GM21529 (cell line): ENCODE data around the gene TFDP2.
"Not testable (repeated sequence)": the region's sequence is repeated elsewhere in the genome, so short reads cannot be mapped to it uniquely, and the experiment has no call there.

Experiments
- ATAC-seq: cut with Tn5 transposase; IDR thresholded peaks from one replicate; pipeline ENCODE4 v1.9.1; 2021; ENCODE audit not compliant: unreplicated experiment

The TFDP2 gene

GRCh38 chr3:142077155-142077858 is 72.0 kb downstream of the TFDP2 start:
- ATAC-seq, result no peak

GRCh38 chr3:142075656-142076055 is 73.7 kb downstream of the TFDP2 start:
- ATAC-seq, result not testable (repeated sequence)

DNA sequence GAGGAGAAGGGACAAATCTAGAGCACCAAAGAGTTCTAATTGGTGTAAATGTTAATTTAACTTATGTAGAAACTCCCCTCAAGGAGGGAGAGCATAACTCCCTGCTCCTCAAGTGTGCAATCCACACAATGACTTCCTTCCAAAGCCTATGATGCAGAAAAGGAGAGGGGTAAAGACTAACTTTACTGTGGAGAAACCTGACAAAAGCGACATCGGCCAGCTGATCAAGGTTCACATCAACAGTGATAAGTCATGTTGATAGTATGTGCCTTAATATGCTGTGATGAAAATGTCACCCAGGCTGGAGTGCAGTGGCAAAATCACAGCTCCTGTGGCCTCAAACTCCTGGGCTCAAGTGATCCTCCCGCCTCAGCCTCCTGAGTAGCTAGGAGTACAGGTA is 76.5 kb downstream of the TFDP2 start:
- no peak for ATAC-seq

- no peak for ATAC-seq
Measured at GRCh38 chr3:142065932-142066331, 83.4 kb downstream of the TFDP2 start.

DNA sequence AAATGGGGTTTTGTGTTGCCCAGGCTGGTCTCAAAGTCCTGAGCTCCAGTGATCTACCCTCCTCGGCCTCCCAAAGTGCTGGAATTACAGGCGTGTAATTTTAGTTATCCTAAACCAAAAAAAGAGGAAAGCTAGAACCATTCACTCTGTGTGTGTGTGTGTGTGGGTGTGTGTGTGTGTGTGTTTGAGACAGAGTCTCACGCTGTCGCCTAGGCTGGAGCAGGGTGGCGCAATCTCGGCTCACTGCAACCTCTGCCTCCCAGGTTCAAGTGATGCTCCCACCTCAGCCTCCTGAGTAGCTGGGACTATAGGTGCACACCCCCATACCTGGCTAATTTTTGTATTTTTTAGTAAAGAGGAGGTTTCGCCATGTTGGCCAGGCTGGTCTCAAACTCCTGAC is 84.0 kb downstream of the TFDP2 start:
- ATAC-seq, result no peak

DNA sequence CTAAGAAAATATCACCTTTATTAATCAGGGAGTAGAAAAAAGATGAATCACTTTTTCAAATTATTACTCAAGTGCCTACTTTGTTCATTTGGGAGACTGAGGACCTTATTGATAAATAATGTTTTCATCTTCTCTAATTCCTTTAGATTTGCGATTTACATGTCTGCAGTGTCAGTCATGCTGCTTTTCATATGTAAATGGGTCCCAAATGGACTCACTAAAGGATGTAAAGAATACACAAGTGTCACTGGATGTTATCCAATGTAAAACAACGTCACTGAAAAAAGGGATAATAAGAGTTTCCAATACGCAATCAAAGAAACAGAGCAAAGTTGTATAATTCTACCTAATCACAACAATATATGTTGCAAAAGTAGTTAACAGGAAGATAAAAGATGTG is 84.9 kb downstream of the TFDP2 start:
- ATAC-seq, result no peak

DNA sequence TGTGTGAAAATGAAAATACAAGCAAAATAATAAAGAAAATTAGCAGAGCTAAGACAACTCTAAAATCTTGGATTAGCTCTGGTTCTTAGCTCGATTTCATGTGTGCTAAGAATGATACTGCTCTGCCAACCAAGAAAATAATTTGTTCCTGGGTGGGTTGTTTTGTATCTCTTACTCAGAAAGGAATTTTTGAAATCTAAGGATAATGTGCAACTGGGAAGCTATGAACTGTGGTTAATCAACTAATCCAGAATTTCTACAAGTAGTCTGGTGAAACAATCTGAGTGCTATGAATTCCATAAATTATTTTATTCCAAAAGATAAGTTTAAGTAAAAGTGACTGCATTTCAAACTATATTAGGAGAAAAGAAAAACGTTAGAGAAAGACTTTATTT is 92.0 kb downstream of the TFDP2 start:
- no peak for ATAC-seq

DNA sequence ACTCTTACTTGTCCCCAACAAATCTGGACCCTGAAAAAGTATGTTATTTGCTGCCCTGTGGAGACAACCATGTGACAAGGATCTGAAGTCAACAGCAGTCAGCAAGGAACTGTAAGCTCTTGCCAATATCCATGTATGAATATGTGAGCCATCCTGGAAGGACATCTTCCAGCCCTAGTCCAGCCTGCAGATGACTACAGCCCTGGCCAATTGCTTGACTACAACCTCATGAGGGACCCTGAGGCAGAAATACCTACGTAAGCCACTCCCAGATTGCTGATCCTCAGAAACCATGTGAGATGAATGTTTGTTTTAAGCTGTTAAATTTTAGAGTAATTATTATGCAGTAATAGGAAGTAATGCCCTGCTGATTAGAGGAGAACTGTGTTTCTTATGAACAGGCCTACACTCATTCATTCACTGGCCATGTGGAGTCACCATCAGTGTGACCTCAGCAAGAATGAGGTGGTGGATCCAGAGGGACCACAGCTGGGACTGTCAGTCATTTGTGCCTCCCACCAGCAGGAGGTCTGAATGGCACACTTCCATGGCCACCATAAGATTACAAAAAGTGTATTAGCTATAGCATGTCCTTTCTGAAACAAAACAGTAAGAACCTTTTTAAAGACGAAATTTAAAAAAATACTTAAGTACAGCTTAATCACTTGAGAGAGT is 92.6 kb downstream of the TFDP2 start:
- ATAC-seq, result no peak

- ATAC-seq, result no peak
Measured at GRCh38 chr3:142053835-142054234, 95.5 kb downstream of the TFDP2 start.

DNA sequence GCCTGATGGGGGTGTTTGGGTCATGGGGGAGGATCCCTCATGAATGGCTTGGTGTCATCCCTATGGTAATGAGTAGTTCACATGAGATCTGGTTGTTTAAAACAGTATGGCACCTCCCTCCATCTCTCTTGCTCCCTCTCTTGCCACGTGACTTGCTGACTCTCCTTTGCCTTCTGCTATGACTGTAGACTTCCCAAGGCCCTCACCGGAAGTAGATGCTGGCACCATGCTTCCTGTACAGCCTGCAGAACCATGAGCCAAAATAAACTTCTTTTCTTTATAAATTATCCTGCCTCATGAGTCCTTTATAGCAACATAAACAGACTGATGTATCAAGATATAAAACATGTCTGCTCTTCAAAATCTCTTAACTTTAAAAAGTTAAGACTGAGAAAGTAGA is 96.1 kb downstream of the TFDP2 start:
- ATAC-seq, result no peak

DNA sequence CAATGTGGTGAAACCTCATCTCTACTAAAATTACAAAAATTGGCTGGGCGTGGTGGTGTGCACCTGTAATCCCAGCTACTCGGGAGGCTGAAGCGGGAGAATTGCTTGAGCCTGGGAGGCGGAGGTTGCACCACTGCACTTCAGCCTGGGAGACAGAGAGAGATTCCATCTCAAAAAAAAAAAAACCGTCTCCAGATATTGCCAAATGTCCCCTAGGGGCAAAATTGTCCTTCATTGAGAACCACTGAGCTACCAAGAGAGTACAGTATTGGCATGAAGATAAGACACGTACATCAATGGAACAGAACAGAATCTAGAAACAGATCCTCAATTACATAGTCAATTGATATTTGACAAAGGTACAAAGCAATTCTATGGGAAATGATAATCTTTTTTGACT is 98.0 kb downstream of the TFDP2 start:
- ATAC-seq, result no peak

DNA sequence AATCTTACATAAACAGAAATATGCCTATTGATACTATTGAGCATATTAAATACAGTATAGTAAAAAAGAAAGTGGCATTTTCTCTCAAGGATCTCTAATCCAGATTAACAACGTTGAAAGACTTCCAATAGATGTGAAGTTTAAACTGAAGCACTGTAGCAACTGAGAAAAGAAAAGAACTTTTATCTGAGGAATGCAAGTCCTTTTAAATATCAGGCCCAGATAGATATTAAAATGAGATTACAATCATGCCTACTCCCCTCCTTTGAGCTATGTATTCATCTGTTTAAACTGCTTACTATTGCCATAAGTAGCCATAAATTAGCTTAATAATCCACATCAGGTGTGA is 102.3 kb downstream of the TFDP2 start:
- ATAC-seq, result no peak

DNA sequence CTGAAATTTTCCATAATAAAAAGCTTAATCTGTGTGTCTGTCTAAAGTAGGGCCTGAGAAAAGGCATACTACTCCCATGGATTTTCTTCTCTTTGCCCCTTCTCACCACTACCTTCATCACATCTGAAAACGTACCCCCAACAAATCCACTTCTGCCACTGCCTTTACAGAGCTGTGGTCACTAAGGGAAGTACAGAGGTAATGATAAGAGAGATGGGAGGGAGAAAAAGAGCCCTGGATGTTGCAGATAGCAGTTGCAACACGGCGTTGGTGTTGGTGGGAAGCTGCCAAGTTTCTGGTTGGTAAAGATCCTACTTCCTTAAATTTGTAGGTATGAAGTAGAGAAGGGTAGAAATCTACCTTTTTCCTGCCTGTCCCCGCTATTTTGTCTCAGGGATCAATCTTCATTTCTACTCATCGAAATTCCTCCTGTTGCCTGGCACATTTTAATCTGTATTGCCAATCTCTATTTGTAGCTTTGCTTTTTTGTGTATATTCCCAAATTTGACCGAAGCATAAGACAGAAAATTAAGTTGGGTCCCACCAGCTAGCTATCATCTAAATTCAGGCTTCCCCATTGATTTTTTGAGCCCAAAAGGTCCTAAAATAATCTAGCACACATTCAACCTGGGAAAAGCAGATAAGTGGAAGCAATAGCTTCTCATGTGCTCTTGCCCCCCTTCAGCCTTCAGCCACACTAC is 102.9 kb downstream of the TFDP2 start:
- no peak for ATAC-seq

DNA sequence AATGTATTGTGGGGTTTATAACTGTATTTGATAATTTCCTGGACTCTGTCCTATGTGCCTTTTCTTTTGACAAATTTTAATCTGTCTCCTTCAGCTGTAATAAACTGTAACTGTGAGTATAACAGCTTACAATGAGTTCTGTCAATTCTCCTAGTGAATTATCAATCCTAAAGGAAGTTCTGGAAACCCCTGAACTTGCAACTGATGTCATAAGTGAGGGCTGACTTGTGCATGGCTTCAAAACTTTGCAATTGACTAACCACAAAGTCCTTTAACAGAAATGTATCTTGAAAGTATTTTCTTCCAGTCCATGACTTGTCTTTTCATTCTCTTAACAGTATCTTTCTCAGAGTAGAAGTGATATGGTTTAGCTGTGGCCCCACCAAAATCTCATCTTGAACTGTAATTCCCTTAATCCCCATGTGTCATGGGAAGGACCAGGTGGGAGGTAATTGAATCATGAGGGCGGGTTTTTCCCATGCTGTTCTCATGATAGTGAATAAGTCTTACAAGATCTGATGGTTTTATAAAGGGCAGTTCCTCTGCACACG is 108.3 kb downstream of the TFDP2 start:
- ATAC-seq, result no peak

DNA sequence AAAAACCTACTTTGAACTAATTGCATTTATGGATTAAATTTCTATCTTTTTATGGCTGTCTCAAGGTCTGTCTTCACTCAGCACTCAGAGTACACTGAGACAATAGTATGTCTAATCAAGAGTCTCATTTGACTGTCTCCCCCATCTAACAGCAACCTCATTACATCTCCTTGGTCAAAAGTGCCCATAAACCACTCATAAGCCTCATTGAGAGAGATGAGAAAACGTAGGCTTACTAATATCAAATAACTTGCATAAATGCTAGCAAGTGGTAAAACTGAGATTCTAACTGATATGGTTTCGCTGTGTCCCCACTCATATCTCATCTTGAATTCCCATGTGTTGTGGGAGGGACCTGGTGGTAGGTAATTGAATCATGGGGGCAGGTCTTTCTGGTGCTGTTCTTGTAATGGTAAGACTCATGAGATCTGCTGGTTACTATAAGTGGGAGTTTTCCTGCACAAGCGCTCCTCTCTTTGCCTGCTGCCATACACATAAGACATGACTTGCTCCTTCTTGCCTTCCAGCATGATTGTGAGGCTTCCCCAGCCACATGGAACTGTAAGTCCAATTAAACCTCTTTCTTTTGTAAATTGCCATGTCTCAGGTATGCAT is 113.9 kb downstream of the TFDP2 start:
- ATAC-seq, result no peak

DNA sequence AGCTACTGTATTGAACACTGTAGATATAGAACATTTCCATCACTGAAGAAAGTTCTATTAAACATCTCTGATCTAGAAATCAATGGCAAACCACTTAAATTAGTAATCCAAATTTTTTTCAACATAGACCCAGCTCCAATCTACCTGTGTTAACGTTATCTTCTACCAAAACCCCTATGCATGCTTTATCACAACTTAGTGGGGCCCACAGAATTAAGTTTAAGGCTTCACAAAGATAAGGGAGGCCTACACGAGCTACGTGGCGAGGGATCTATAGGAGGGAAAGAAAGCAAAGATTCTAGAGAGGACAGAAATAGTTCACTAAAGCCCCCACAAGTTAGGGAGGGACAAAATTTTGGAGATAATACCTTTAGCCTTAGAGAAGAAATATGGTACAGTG is 116.1 kb downstream of the TFDP2 start:
- ATAC-seq, result no peak

DNA sequence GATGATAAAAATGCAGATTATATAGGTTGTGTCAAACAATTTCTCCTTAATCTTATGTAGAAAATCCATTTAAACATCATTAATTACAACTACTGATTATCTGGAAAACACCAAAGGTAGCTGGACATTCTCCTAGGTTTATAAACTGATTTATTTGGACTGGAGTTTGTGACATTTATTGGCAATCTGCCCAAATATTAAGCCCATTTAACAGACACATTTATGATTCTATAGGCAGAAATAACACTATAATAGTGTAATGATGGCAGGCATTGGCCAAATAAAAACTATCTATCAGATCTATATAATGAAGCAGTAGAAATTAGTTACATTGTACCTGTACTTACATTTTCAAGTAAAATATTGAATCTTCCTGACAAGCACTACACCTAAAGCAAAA is 117.8 kb downstream of the TFDP2 start:
- no peak for ATAC-seq

DNA sequence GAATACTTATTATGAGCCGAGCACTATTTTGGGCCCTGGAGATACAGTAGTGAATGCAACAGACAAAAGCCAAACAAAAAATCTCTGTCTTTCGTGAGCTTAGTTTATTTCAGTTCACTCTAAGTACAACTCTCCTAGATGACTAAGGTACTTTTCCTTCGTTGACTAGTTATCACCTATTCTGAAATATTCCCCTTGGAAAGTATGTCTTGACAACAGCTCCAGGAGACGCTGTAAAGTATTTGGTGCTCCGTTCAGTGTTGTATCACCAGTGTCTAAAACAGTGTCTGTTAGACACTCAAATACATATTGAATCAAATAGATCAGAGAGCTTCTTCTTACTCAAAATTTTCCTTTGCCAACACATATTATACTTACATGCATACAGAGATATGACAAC is 119.6 kb downstream of the TFDP2 start:
- ATAC-seq, result no peak

DNA sequence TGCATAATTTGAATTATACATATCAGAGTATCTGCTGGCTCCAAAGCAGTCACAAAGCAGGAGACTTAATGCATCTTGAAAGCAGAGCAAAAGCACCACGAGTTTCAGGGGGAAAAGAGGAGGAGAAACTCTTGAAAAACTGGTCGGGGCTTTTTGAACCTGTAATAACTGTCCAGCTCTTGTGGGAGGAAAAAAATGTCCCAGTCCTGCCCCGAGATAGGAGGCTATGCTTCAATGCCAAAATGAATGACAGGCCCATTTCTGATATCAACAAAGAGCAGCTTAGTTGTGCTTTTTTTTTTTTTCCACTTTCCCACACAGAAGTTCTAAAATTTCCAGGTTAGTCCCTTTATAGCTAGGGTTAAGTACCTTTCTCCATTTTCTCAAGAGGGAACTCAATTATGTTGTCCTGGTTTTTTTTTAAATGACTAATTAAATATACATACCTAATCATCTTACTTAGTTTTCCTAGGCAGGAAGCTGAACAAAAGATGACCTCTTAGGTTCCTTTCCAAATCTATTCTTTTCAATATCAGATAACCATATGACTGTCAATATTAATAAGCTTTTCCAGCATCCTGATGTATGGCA is 120.2 kb downstream of the TFDP2 start:
- peak; percentile 55 for ATAC-seq

DNA sequence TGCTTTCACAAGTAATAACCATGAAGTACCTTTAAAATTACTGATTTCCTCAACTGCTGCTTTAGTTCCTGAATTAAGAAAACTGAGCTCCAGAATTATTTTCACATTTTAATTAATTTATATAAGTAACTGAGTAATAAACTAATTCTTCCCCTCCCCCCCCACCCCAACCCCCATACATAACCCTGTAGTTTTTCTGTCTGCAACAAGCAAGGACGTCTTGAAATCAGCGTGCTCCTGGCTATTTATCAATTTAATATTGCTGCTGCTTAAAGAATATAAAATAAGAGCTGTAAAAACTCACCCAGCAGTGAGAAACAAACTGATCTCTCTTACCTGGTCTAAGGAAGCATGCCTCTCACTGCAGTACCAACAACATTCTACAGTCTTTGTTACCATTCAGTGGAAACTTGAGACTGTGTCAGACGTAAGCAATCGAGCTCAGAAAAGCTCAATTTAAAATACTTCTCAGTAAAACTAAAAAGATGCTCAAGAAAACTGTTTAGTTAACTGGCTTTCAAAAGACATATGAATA is 121.0 kb downstream of the TFDP2 start:
- peak; percentile 65 for ATAC-seq

GRCh38 chr3:142027735-142028134 is 121.6 kb downstream of the TFDP2 start:
- no peak for ATAC-seq
